GM12878 (cell line): ENCODE data around the gene FNTB. TPM values are rescaled to one million over a fixed set of nuclear protein-coding genes. Genes with fewer than 3 reads are reported as not detected.

Experiments
- ATAC-seq: fragments of 200-7000 bp; cut with Tn5 transposase; 3 replicates; pipeline ENCODE4 v1.9.1; 2020; ENCODE audit warnings: mild to moderate bottlenecking, moderate library complexity
- BruUV-seq: library from RNA; stranded (reverse); fragments of 400-500 nt; replicated peaks from 2 replicates; lab custom pipeline; 2021; lab: Mats Ljungman, UMichigan
- CTCF ChIA-PET: fragments of 300-600 bp; sonication (Branson Sonifier 250); formaldehyde crosslinking; extraction: SDS; loops from one replicate; lab custom pipeline; 2021; ENCODE audit warnings: inconsistent platforms; lab: Yijun Ruan, JAX
- POLR2A ChIA-PET: fragments of 350-600 bp; formaldehyde crosslinking; extraction: SDS; loops from one replicate; lab custom pipeline; 2021; ENCODE audit warnings: inconsistent platforms; lab: Charles Lee
- RAD21 ChIA-PET: fragments of 300-600 bp; sonication (Branson Sonifier 250); formaldehyde crosslinking; loops from one replicate; lab custom pipeline; 2023; ENCODE audit warnings: antibody characterized with exemption; ENCODE audit not compliant: unreplicated experiment; lab: Charles Lee
- SMC1A ChIA-PET: fragments of 300-600 bp; sonication (Branson Sonifier 250); formaldehyde crosslinking; loops from one replicate; lab custom pipeline; 2023; ENCODE audit not compliant: unreplicated experiment, uncharacterized antibody; lab: Charles Lee
- DNase-seq: peaks from one replicate; pipeline ENCODE4 v3.0.0-alpha.2; 2011; ENCODE audit warnings: low read depth, low spot score
- FAIRE-seq: peaks from 3 replicates; lab custom pipeline; 2011; peaks lifted over from hg19 to GRCh38; lab: Jason Lieb, UNC
- H2AFZ ChIP-seq: 2 replicates; pipeline ENCODE4 v1.6.0; 2011; ENCODE audit warnings: low read depth, low read length, control low read depth; ENCODE audit not compliant: control insufficient read depth
- H3K27ac ChIP-seq: 2 replicates; pipeline ENCODE4 v1.5.1; 2011; ENCODE audit warnings: control low read depth; ENCODE audit not compliant: control insufficient read depth, insufficient read depth
- H3K27me3 ChIP-seq, 2 experiments: replicated peaks in 1 of 2; 2 replicates each; pipeline versions ENCODE4 v1.6.0 to v1.6.1; 2011; ENCODE audit warnings: low read length in 1 of 2; ENCODE audit not compliant: control insufficient read depth in 2 of 2, insufficient read depth in 2 of 2
- H3K36me3 ChIP-seq, 2 experiments: 2 replicates each; pipeline ENCODE4 v1.5.1; 2011; ENCODE audit warnings: low read length in 1 of 2; ENCODE audit not compliant: control insufficient read depth in 2 of 2, insufficient read depth in 2 of 2
- H3K4me1 ChIP-seq: 2 replicates; pipeline ENCODE4 v1.6.1; 2011; ENCODE audit warnings: mild to moderate bottlenecking, low read length, moderate library complexity, mixed read lengths; ENCODE audit not compliant: control insufficient read depth, insufficient read depth
- H3K4me2 ChIP-seq: 2 replicates; pipeline ENCODE4 v1.6.0; 2011; ENCODE audit warnings: control low read depth; ENCODE audit not compliant: control insufficient read depth, insufficient read depth
- H3K4me3 ChIP-seq: fragments of 200-600 bp; sonication (generic); 2 replicates; pipeline ENCODE4 v1.5.1; 2016
- H3K79me2 ChIP-seq: 2 replicates; pipeline ENCODE4 v1.6.0; 2011; ENCODE audit warnings: low read length; ENCODE audit not compliant: control insufficient read depth, insufficient read depth
- H3K9ac ChIP-seq: 2 replicates; pipeline ENCODE4 v1.8.0; 2011; ENCODE audit warnings: low read length, control low read depth, mixed read lengths; ENCODE audit not compliant: control insufficient read depth, insufficient read depth
- H3K9me3 ChIP-seq: replicated peaks from 3 replicates; pipeline ENCODE4 v1.5.1; 2011; ENCODE audit warnings: mild to moderate bottlenecking, low read length; ENCODE audit not compliant: control insufficient read depth, insufficient read depth
- H4K20me1 ChIP-seq: 2 replicates; pipeline ENCODE4 v1.6.0; 2011; ENCODE audit not compliant: control insufficient read depth, insufficient read depth
- CTCF ChIP-seq, 3 experiments: IDR thresholded peaks in 2 of 3; conservative IDR thresholded peaks in 1 of 3; 2 replicates each; pipeline ENCODE4 v1.5.1; 2011; ENCODE audit warnings: low read depth in 3 of 3, low read length in 3 of 3, mild to moderate bottlenecking in 3 of 3, control low read depth in 2 of 3, moderate library complexity in 2 of 3, inconsistent platforms in 1 of 3, mixed read lengths in 1 of 3; ENCODE audit not compliant: control insufficient read depth in 2 of 3, insufficient read depth in 1 of 3; ENCODE audit errors: extremely low read depth in 1 of 3
- FOXM1 ChIP-seq: IDR thresholded peaks from 2 replicates; pipeline ENCODE4 v1.6.1; 2012; ENCODE audit warnings: low read depth, mild to moderate bottlenecking, inconsistent platforms, low read length, moderate library complexity
- NR2F1 ChIP-seq: fragments of 450-650 bp; conservative IDR thresholded peaks from 2 replicates; pipeline ENCODE4 v1.6.1; 2017; ENCODE audit warnings: mild to moderate bottlenecking
- RAD21 ChIP-seq: IDR thresholded peaks from 2 replicates; pipeline ENCODE4 v1.6.1; 2011; ENCODE audit warnings: mild to moderate bottlenecking, low read depth, low read length, moderate library complexity; ENCODE audit not compliant: insufficient read depth
- RELA ChIP-seq: fragments of 450-650 bp; IDR thresholded peaks from 2 replicates; pipeline ENCODE4 v1.8.0; 2014; ENCODE audit warnings: borderline replicate concordance; ENCODE audit not compliant: partially characterized antibody
- RUNX3 ChIP-seq: IDR thresholded peaks from 2 replicates; pipeline ENCODE4 v1.6.1; 2012; ENCODE audit warnings: low read length, inconsistent platforms
- SMC3 ChIP-seq: IDR thresholded peaks from 2 replicates; pipeline ENCODE4 v1.6.1; 2011; ENCODE audit warnings: low read length, improper control_type of control experiment, borderline replicate concordance
- WGBS: methylation state at CpG from one replicate; pipeline ENCODE4 v1.1.6; 2016; ENCODE audit warnings: low lambda C conversion rate; ENCODE audit not compliant: insufficient replicate concordance, insufficient coverage; ENCODE audit errors: missing lambda C conversion rate; 5-methylcytosine and 5-hydroxymethylcytosine counted together
- in situ Hi-C: fragments of 300-500 bp; cut with MboI; formaldehyde crosslinking; loops from 9 replicates; pipeline ENCODE4 v1.14.3; 2018; ENCODE audit warnings: mixed read lengths
- intact Hi-C: fragments of 100-400 bp; cut with micrococcal nuclease; formaldehyde crosslinking; loops from one replicate; pipeline ENCODE4 v1.14.2; 2022; ENCODE audit not compliant: unreplicated experiment
- polyA plus RNA-seq, 11 experiments: library from polyadenylated mRNA; depleted of rRNA in 4 of 11; unstranded in 6 of 11; stranded (reverse) in 5 of 11; fragments of >200 nt; fragmentation: Nextera tagmentation in 4 of 11; fragmentation: Illumina TruSeq in 1 of 11; extraction: Ambion mirVana in 4 of 11; extraction: Trizol in 1 of 11; gene quantifications; 1 replicate in 1 of 11; 2 replicates in 10 of 11; pipeline versions ENCODE4 v1.2.1 to v1.2.3, GENCODE V29; 2011 to 2016; ENCODE audit warnings: inconsistent platforms in 2 of 11, missing spikeins in 2 of 11, low read depth in 1 of 11
- total RNA-seq, 4 experiments: library from RNA; depleted of rRNA in 3 of 4; stranded (reverse); fragments of >200 nt in 3 of 4; fragmentation: Illumina TruSeq in 1 of 4; extraction: Trizol in 1 of 4; gene quantifications; 2 replicates each; pipeline versions ENCODE4 v1.2.1 to v1.2.3, GENCODE V29; 2013 to 2021
- TF ChIP-seq, protein P1 (sequence below): IDR thresholded peaks from 2 replicates; pipeline ENCODE4 v1.6.1; 2011; ENCODE audit warnings: low read depth, low read length, improper control_type of control experiment, borderline replicate concordance
- TF ChIP-seq, protein P2 (sequence below): fragments of 450-650 bp; IDR thresholded peaks from 2 replicates; pipeline ENCODE4 v1.6.1; 2018; ENCODE audit warnings: borderline replicate concordance, mild to moderate bottlenecking; ENCODE audit not compliant: partially characterized antibody
- TF ChIP-seq, protein P3 (sequence below): fragments of 450-650 bp; IDR thresholded peaks from 2 replicates; pipeline ENCODE4 v1.6.1; 2016; ENCODE audit warnings: mild to moderate bottlenecking

FNTB gene
- total and polyA plus RNA-seq, 10 of the 15 experiments (the other 5 are each of a cell fraction or from before 2014, with no cell fraction given) = 10.4 to 25.1 (median 16.7) TPM

GRCh38 chr14:65016471-65016870 lies 29.8 kb downstream of the FNTB start (continued):
- TF ChIP-seq, protein P1, sequence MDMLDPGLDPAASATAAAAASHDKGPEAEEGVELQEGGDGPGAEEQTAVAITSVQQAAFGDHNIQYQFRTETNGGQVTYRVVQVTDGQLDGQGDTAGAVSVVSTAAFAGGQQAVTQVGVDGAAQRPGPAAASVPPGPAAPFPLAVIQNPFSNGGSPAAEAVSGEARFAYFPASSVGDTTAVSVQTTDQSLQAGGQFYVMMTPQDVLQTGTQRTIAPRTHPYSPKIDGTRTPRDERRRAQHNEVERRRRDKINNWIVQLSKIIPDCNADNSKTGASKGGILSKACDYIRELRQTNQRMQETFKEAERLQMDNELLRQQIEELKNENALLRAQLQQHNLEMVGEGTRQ = no peak
- TF ChIP-seq, protein P2, sequence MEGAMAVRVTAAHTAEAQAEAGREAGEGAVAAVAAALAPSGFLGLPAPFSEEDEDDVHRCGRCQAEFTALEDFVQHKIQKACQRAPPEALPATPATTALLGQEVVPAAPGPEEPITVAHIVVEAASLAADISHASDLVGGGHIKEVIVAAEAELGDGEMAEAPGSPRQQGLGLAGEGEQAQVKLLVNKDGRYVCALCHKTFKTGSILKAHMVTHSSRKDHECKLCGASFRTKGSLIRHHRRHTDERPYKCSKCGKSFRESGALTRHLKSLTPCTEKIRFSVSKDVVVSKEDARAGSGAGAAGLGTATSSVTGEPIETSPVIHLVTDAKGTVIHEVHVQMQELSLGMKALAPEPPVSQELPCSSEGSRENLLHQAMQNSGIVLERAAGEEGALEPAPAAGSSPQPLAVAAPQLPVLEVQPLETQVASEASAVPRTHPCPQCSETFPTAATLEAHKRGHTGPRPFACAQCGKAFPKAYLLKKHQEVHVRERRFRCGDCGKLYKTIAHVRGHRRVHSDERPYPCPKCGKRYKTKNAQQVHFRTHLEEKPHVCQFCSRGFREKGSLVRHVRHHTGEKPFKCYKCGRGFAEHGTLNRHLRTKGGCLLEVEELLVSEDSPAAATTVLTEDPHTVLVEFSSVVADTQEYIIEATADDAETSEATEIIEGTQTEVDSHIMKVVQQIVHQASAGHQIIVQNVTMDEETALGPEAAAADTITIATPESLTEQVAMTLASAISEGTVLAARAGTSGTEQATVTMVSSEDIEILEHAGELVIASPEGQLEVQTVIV = no peak
- TF ChIP-seq, protein P3, sequence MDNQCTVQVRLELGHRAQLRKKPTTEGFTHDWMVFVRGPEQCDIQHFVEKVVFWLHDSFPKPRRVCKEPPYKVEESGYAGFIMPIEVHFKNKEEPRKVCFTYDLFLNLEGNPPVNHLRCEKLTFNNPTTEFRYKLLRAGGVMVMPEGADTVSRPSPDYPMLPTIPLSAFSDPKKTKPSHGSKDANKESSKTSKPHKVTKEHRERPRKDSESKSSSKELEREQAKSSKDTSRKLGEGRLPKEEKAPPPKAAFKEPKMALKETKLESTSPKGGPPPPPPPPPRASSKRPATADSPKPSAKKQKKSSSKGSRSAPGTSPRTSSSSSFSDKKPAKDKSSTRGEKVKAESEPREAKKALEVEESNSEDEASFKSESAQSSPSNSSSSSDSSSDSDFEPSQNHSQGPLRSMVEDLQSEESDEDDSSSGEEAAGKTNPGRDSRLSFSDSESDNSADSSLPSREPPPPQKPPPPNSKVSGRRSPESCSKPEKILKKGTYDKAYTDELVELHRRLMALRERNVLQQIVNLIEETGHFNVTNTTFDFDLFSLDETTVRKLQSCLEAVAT = no peak
- TF ChIP-seq NR2F1 (no peak), RELA (no peak)

DNA sequence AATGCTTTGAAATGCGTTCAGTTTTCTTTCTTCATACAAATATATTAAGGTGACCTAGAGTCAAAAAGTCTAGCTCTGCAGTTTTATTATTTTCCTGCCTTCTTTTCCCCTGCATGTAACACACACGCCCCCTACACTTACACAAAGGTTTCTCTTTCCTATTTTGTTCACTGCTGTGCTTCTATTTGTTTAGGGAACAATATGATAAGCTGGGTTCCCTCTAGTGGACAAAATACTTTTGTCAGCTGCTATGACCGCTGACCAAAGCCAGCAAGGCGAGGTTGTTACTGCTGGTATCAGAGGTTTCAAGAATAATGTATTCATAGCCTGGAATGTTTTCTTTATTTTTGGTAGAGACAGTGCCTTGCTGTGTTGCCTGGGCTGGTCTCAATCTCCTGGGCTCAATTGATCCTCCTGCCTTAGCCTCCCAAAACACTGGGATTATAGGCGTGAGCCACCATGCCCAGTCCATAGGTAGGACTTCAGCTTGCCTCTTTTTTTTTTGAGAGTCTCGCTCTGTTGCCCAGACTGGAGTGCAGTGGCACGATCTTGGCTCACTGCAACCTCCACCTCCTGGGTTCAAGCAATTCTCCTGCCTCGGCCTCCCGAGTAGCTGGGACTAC lies 33.4 kb downstream of the FNTB start:
- 80% methylated on average over 8 of the region's 9 CpGs for WGBS
- FAIRE-seq (peak; percentile 41), ATAC-seq (peak; percentile 91), DNase-seq (no peak)
- H3K27ac ChIP-seq = no peak overlapping the region
- no peaks in the 10 kb centered on the region for H3K27me3 ChIP-seq
- no peak overlapping the region for H3K9ac ChIP-seq
- BruUV-seq = no TSS peak
- H3K4me3 ChIP-seq = no peak overlapping the region
- intact Hi-C loops = loop anchor here (1.0 kb wide), 1 partner anchor 34 kb away; the partner anchor contains the start of gene FNTB
- H3K79me2 ChIP-seq = no peaks in the 10 kb centered on the region
- H3K9me3 ChIP-seq = no peaks in the 10 kb centered on the region
- ChIA-PET RAD21 (interaction anchor here (1.0 to 2.2 kb wide), 8 partner anchors 16 to 196 kb away, joined by 3 to 28 read pairs (median 4); partner anchors contain the start of gene FNTB), SMC1A (interaction anchor here (0.6 to 2.9 kb wide), 13 partner anchors 13 to 181 kb away, joined by 3 to 25 read pairs (median 4); partner anchors contain the start of gene FNTB), CTCF (interaction anchor here (0.9 to 4.6 kb wide), 29 partner anchors 9 to 804 kb away, joined by 3 to 109 read pairs (median 4); partner anchors contain the start of gene FNTB), POLR2A (interaction anchor here (1.3 kb wide), 1 partner anchor 31 kb away, joined by 3 read pairs; no protein-coding TSS in a partner anchor)
- H3K36me3 ChIP-seq = peaks cover 0 to 3% of the 10 kb centered on the region in 2 experiments; a peak in 2 of 4 replicates
- no peak overlapping the region for H2AFZ ChIP-seq
- TF ChIP-seq CTCF (IDR thresholded peaks at IDR 0.05 in 2 of 3, conservative IDR thresholded peaks at IDR 0.05 in 1 of 3; ENCODE audit: control insufficient read depth in 2 of 3, extremely low read depth in 1 of 3, insufficient read depth in 1 of 3, low read depth in 3 of 3, low read length in 3 of 3) = peak; percentile 41 to 69 (median 68); a peak in 5 of 6 replicates
- TF ChIP-seq RUNX3 = peak; percentile 55
- TF ChIP-seq RAD21 = peak; percentile 85
- TF ChIP-seq, protein P1 = no peak
- TF ChIP-seq FOXM1 = peak; percentile 50; the same call in 1 of the 2 replicates
- TF ChIP-seq SMC3 = peak; percentile 58; the same call in 1 of the 2 replicates
- H3K4me2 ChIP-seq = no peak overlapping the region
- H3K4me1 ChIP-seq = no peaks in the 10 kb centered on the region
- in situ Hi-C loops = no loop called here
- H4K20me1 ChIP-seq = no peaks in the 10 kb centered on the region
